Measurements from ENCODE around the gene APOB. TPM values are rescaled to one million over a fixed set of nuclear protein-coding genes. Genes with fewer than 3 reads are reported as not detected.

The APOB gene
- total and polyA plus RNA-seq, 2 of the 8 experiments (the other 6 are each of a cell fraction or from before 2014, with no cell fraction given): 0.15 to 0.61 TPM

DNA sequence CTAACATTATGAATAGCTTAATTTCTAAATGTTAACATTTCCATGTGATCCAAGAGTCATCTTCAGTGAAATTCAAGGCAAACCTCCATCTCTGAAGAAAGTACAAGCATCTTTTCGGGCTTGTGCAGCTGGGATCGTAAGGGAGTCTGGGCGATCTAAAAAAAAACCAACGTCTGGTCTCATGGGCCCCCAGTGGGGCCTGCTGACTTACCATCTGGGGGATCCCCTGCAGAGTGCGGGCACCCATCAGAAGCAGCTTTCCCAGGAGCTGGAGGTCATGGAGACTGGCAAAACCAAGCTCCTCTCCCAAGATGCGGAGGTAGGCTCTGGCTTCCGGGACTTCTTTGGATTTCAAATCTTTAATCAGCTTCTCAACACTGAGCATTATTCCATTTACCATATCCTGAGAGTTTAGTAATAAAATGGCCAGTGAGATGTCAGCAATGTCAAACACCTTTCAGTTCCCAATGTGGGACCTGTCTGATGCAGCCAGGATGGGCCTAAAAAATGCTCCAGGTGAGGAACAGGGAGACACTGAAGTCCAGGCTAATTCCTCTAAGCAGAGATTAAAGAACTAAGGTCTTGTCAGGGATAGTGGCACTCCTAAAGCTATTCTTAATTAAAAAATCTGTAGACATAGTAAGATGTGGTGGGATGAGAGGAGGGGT is 19.0 kb downstream of the APOB start:
- H3K9me3 ChIP-seq (ENCODE audit: insufficient read depth in 2 of 2, low read depth in 1 of 2, low read length in 1 of 2): no peaks in the 10 kb centered on the region
- H3K14ac ChIP-seq (ENCODE audit: insufficient read length): no peak overlapping the region
- no peak overlapping the region for H4K8ac ChIP-seq (ENCODE audit: extremely low read depth, insufficient read depth, low read length)
- TF ChIP-seq BCL11A (IDR thresholded peaks at IDR 0.05; ENCODE audit: low read depth in 2 of 2, low read length in 2 of 2): no peak
- H3K4ac ChIP-seq (replicated peaks; ENCODE audit: insufficient read length, low read depth, low read length): no peak overlapping the region
- no peak overlapping the region for H3K27ac ChIP-seq (ENCODE audit: low read depth, low read length)
- H2BK120ac ChIP-seq (replicated peaks; ENCODE audit: low read depth, low read length): no peak overlapping the region
- H3K9ac ChIP-seq (replicated peaks in 1 of 4; ENCODE audit: extremely low read depth in 1 of 4, low read depth in 3 of 4, low read length in 3 of 4): no peak overlapping the region
- no peaks in the 10 kb centered on the region for H3K79me2 ChIP-seq (ENCODE audit: control insufficient read depth in 1 of 2, insufficient read depth in 2 of 2, low read length in 2 of 2)
- no peak overlapping the region for H2BK5ac ChIP-seq (ENCODE audit: low read depth, low read length)
- no peak overlapping the region for H4K91ac ChIP-seq (replicated peaks; ENCODE audit: insufficient read length, low read length)
- no peak overlapping the region for H3K4me3 ChIP-seq (ENCODE audit: extremely low read depth in 1 of 4, insufficient read depth in 2 of 4, low read depth in 3 of 4, low read length in 4 of 4)
- no peak overlapping the region for H4K5ac ChIP-seq (ENCODE audit: insufficient read length, low read depth, low read length)
- no peak overlapping the region for H3K18ac ChIP-seq (ENCODE audit: extremely low read depth, low read length)
- no peaks in the 10 kb centered on the region for H3K79me1 ChIP-seq (ENCODE audit: low read depth, low read length)
- H2BK15ac ChIP-seq (ENCODE audit: low read length): no peak overlapping the region
- H3K23ac ChIP-seq (ENCODE audit: insufficient read length): no peak overlapping the region
- H3K27me3 ChIP-seq (replicated peaks in 1 of 4; ENCODE audit: control insufficient read depth in 3 of 4, extremely low read depth in 1 of 4, insufficient read depth in 3 of 4, low read length in 3 of 4): no peaks in the 10 kb centered on the region
- H3K4me1 ChIP-seq (replicated peaks in 1 of 4; ENCODE audit: control insufficient read depth in 3 of 4, insufficient read depth in 4 of 4, low read length in 3 of 4): no peaks in the 10 kb centered on the region
- ChIA-PET CTCF (ENCODE audit: partially characterized antibody) (interaction anchor here (0.9 to 6.7 kb wide), 15 partner anchors 9 to 349 kb away, joined by 3 to 48 read pairs (median 4); no protein-coding TSS in a partner anchor), POLR2A (ENCODE audit: partially characterized antibody) (no interaction called here)
- H4K20me1 ChIP-seq (replicated peaks in 1 of 2; ENCODE audit: control insufficient read depth in 1 of 2, insufficient read depth in 2 of 2, low read length in 2 of 2): no peaks in the 10 kb centered on the region
- H3K56ac ChIP-seq (replicated peaks; ENCODE audit: insufficient read length, low read depth, low read length): no peak overlapping the region
- H3K4me2 ChIP-seq (ENCODE audit: insufficient read depth in 1 of 2, low read depth in 2 of 2, low read length in 2 of 2): no peak overlapping the region
- DNase-seq (ENCODE audit: low read depth in 1 of 2, low spot score in 2 of 2) (no peak), FAIRE-seq (no peak)
- no peak overlapping the region for H2BK12ac ChIP-seq (ENCODE audit: low read depth, low read length)
- no peaks in the 10 kb centered on the region for H3K36me3 ChIP-seq (ENCODE audit: control insufficient read depth in 2 of 4, insufficient read depth in 4 of 4, low read length in 3 of 4)
- H3K23me2 ChIP-seq (ENCODE audit: low read depth, low read length): no peaks in the 10 kb centered on the region
- no peak overlapping the region for H2AK5ac ChIP-seq (ENCODE audit: low read depth, low read length)
- no peak overlapping the region for H2AFZ ChIP-seq (ENCODE audit: low read length)
- no peak overlapping the region for H2BK20ac ChIP-seq (ENCODE audit: low read length)
- whole genome bisulfite sequencing, 2 experiments (ENCODE audit: extremely low coverage in 1 of 2, insufficient coverage in 1 of 2, insufficient read length in 1 of 2, insufficient replicate concordance in 2 of 2, low coverage in 1 of 2, low lambda C conversion rate in 2 of 2, missing lambda C conversion rate in 1 of 2): 96% methylated on average over 7 of the region's 7 CpGs; no CpG with 5 or more reads in 1 of the 2 experiments

All from H1 (cell line).